Lower leg skin (tissue), 3 donors: Measurements from ENCODE around the gene GMPPB.

Source experiments
- POLR2A ChIP-seq, 2 donors: fragments of 450-650 bp; IDR thresholded peaks; one replicate each; pipeline ENCODE4 v1.6.1; 2016 to 2017; ENCODE audit warnings: antibody characterized with exemption in 2 of 2, mild to moderate bottlenecking in 1 of 2, moderate library complexity in 1 of 2
- TF ChIP-seq, protein P1 (sequence below), 3 donors: fragments of 450-650 bp; IDR thresholded peaks; one replicate each; pipeline ENCODE4 v1.5.1; 2016; ENCODE audit warnings: antibody characterized with exemption in 3 of 3, mild to moderate bottlenecking in 3 of 3, moderate library complexity in 2 of 3

DNA sequence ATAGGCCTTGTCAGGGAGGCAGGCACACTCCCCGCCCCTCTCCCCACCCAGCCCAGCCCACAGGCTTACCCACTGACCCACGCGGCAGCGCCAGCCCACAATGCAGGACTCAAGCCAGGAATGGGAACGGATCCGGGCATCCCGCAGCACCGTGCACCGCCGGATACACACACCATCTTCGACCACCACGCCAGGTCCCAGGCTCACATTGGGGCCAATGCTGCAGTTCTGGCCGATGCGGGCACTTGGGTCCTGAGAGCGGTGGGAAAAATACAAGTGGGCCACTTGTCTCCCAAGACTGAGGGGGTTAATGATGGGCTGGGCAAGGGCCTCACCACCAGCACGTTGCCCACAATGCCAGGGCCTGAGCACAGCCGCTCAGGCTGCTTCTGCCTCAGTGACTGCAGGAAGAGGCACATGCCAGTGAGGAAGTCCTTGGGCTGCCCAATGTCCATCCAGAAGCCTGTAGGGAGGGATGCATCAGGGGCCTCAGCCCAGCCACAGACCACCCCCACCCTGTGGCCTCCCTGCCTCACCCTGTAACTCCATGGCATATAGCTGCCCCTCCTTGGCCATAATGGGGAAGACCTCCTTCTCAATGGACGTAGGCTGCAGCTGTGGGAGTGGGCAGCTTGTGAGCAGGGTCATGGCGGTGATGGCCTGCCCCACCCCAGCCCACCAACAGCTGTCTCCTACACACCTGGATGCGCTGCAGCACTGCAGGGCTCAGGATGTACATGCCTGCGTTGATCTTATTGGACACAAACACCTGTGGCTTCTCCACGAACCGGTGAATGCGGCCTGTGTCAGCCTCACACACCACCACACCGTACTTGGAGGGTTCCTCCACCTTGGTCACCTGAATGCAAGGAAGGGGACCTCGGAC, 1.6 kb downstream of the GMPPB start:
- no peak for TF ChIP-seq POLR2A (IDR thresholded peaks at IDR 0.05)
- TF ChIP-seq, protein P1, sequence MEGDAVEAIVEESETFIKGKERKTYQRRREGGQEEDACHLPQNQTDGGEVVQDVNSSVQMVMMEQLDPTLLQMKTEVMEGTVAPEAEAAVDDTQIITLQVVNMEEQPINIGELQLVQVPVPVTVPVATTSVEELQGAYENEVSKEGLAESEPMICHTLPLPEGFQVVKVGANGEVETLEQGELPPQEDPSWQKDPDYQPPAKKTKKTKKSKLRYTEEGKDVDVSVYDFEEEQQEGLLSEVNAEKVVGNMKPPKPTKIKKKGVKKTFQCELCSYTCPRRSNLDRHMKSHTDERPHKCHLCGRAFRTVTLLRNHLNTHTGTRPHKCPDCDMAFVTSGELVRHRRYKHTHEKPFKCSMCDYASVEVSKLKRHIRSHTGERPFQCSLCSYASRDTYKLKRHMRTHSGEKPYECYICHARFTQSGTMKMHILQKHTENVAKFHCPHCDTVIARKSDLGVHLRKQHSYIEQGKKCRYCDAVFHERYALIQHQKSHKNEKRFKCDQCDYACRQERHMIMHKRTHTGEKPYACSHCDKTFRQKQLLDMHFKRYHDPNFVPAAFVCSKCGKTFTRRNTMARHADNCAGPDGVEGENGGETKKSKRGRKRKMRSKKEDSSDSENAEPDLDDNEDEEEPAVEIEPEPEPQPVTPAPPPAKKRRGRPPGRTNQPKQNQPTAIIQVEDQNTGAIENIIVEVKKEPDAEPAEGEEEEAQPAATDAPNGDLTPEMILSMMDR (IDR thresholded peaks at IDR 0.05): no peak
